Mucosa of gallbladder (tissue), 1 donor: Measurements from ENCODE around the gene ATP6V0A1. TPM values are rescaled to one million over a fixed set of nuclear protein-coding genes. Genes with fewer than 3 reads are reported as not detected.

Experiments
- DNase-seq: peaks from one replicate; pipeline ENCODE4 v3.0.0-alpha.2; 2020; ENCODE audit warnings: low spot score
- total RNA-seq: library from RNA; stranded (reverse); gene quantifications from one replicate; pipeline ENCODE4 v1.2.1, GENCODE V29; 2021
- donor health status: DM: no; HTN: no; CAD: no.

The ATP6V0A1 gene
- total RNA-seq, 1 donor from 2014 or later: 179 TPM

DNA sequence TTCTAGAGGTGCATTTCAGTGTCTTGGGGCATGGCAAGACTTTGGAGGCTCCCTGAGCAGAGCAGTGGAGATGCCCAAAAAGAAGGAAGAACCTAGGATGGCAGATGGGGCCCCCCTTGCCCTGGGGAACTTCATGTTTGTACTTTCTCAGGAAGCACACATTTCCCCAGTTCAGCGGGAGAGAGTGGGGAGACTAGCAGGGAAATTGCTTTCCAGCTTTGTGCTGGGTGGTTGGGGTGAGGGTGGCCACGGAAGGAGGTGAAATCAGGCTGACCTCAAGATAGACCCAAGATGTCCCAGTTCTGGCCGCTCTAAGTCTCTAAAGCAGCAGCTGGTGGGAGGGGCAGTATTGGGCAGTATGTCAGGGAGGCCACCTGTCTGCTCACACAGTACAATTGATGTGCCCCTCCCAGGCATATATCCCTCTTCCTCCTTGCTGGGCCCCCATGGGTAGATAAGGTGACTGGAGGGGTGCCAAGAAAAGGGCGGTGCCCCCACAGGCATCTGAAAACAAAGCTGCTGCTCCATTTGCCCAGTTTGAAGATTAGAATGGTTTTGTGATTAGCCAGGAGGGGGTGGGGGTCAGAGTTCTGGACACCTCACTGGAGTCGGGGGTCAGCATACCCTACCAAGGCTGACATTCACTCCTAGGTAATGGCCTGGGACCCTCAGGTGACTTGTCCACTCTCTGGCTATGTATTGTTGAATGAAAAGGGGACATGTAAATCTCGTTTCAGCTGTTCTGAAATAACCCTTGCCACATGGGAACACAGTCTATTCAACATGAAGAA, 60.3 kb downstream of the ATP6V0A1 start:
- DNase-seq: peak; percentile 81

GRCh38 chr17:42519546-42520491, 61.1 kb downstream of the ATP6V0A1 start:
- peak; percentile 90 for DNase-seq

DNA sequence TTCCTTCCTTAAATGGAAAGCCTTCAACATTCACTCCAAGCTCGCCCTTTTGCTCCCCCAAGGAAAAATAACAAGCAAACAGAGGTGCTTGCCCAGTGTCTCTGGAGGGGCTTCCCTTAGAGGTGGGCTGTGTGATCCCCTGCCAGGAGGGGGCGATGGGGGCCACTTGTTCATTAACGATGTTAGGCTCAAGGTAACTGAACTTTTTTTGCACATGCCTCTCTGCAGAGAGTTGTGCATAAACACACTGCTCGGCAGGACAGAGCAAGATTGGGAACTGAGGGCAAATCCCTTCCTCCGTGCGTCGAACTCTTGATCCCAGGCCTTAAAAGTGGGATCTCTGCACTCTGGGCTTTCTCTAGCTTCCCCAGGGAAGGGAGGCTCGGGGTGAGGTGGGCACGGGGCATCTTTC, 61.9 kb downstream of the ATP6V0A1 start:
- DNase-seq: no peak

DNA sequence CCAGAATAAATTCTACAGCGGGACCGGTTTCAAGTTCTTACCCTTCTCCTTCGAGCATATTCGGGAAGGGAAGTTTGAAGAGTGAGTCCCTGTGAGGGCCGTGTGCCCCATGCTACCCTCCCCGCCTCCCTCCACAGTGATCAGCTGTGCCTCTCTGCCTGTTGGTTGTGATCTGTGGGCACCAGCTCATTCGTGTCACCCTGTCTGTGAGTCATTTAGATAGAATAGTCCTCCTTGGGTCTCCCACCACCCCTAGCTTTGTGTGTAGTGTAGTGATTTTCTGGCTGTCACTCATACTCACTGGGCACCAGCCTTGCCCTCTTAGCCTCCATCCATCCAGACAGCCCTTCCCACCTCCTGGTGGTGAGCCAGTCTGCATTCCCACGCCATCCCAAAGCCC, 62.4 kb downstream of the ATP6V0A1 start:
- DNase-seq: no peak

- DNase-seq: no peak
Observed at GRCh38 chr17:42521666-42522262, 63.1 kb downstream of the ATP6V0A1 start.

- DNase-seq: no peak
Observed at GRCh38 chr17:42522263-42522790, 63.6 kb downstream of the ATP6V0A1 start.

DNA sequence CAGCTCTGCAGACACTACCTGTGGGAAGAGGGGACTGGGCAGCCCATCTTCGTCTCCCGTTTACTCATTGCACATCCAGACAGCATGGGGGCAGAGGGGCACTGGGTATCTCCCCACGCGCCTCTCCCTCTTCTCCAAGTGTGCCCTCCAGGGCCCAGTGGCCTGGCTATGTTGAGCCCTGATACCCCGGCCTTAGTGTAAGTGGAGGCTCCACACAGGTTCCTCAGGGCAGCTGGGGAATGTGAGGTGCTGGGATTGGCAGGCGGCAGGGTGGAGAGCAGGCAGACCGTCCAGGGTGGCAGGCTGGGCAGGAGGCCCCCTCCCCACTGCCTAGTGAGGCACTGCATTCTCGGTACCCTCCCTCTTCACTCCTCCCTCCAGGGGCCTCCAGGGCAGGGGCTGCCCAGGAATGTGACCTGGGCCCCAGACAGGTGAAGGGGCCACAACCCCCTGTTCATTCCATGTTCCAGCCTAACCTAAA, 64.2 kb downstream of the ATP6V0A1 start:
- DNase-seq: no peak

DNA sequence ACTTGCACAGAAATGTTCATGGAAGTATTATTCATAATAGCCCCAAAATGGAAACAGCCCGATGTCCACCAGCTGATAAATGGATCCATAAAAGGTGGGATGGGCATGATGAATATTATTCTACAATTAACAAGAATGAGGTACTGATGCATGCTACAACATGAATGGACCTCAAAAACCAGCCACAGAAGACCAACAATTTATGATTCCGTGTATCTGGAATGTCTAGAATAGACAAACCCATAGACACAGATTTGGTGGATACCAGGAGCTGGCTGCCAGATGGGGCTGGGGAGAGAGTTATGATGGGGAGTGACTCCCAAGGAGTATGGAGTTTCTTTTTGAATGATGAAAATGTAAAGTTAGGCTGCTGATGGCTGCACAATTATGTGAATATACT, 66.5 kb downstream of the ATP6V0A1 start:
- DNase-seq: no peak

DNA sequence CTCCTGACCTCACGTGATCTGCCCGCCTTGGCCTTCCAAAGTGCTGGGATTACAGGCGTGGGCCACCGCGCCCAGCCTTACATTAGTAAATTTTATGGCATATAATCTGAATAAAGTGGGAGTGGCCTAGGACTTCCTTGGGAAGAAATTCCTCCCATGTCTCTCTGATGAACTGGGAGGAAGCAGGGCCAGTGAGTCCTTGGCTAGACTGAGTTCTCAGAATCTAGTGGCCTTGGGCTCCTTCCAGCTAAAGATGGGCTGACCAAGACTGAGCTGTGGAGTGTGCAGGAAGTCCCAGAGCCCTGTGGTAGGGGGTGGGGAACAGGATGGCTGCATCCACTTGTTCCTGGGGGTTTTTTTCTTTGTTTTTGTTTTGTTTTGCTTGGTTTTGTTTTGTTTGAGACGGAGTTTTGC, 67.4 kb downstream of the ATP6V0A1 start:
- no peak for DNase-seq

DNA sequence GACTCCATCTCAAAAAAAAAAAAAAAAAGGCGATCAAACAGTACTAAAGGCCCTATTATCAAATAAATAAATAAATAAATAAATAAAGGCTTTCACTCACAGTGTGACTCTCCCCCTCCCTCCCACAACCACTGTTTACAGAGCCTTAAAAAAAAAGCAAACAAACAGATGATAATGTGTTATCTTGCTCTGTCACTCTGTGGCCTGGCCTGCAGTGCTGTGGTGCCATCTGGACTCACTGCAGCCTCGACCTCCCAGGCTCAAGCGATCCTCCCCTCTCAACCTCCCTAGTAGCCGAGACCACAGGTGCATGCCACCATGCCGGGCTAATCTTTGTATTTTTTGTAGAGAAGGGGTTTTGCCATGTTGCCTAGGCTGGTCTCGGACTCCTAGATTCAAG, 69.3 kb downstream of the ATP6V0A1 start:
- DNase-seq: no peak

DNA sequence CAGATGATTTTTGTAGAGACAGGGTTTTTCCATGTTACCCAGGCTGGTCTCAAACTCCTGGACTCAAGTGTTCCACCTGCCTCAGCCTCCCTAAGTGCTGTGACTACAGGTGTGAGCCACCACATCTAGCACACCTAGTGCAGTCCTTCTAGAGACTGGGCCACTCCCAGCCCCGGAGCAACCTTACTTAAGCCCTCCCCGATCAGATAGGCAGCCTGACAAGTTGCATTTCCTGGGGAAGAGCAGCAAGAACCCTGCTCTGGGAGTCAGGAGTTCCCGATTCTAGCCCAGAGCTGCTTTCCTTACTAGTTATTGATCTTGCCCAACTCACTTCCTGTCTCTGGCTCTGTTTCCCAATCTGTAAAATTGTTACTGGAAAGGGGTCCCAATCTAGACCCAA, 70.4 kb downstream of the ATP6V0A1 start:
- no peak for DNase-seq

GRCh38 chr17:42530952-42531454, 72.3 kb downstream of the ATP6V0A1 start:
- DNase-seq: no peak

- DNase-seq: peak; percentile 61
Observed at GRCh38 chr17:42531455-42532354, 73.0 kb downstream of the ATP6V0A1 start.

- no peak for DNase-seq
Observed at GRCh38 chr17:42535155-42536047, 76.7 kb downstream of the ATP6V0A1 start.

GRCh38 chr17:42536048-42536371, 77.3 kb downstream of the ATP6V0A1 start, which contains the start of gene NAGLU:
Gene NAGLU, plus strand, starts transcription at chr17:42536241. Its CDS starts 32 bp downstream, at chr17:42536273.
- DNase-seq: peak; percentile 97

GRCh38 chr17:42536372-42537155, 77.9 kb downstream of the ATP6V0A1 start:
- DNase-seq: peak; percentile 82

GRCh38 chr17:42537156-42537805, 78.6 kb downstream of the ATP6V0A1 start:
- DNase-seq: no peak

- no peak for DNase-seq
Observed at GRCh38 chr17:42537826-42538451, 79.3 kb downstream of the ATP6V0A1 start.
